HepG2 (cell line): ENCODE measurements around the gene PA2G4. TPM values are rescaled to one million over a fixed set of nuclear protein-coding genes. Genes with fewer than 3 reads are reported as not detected.

Experiments
- ARNTL ChIP-seq: sonication (generic); formaldehyde crosslinking; IDR thresholded peaks from 2 replicates; pipeline ENCODE4 v1.4.0; 2020; ENCODE audit warnings: mild to moderate bottlenecking, missing genetic modification reagents
- FOSL2 ChIP-seq: sonication (generic); formaldehyde crosslinking; IDR thresholded peaks from 2 replicates; pipeline ENCODE4 v1.4.0; 2020; ENCODE audit warnings: missing genetic modification reagents
- GTF2F1 ChIP-seq: fragments of 150-350 bp; IDR thresholded peaks from 2 replicates; pipeline ENCODE4 v1.6.1; 2014; ENCODE audit warnings: low read length
- MYC ChIP-seq: sonication (generic); formaldehyde crosslinking; IDR thresholded peaks from 2 replicates; pipeline ENCODE4 v1.9.0; 2021; ENCODE audit warnings: missing genetic modification reagents, borderline replicate concordance
- NFIC ChIP-seq: IDR thresholded peaks from 2 replicates; pipeline ENCODE4 v1.6.1; 2012; ENCODE audit warnings: mild to moderate bottlenecking, low read length, inconsistent platforms
- RBM39 ChIP-seq: fragments of 200-400 bp; formaldehyde crosslinking; IDR thresholded peaks from one replicate; pipeline ENCODE4 v1.6.1; 2018; ENCODE audit warnings: antibody characterized with exemption, mild to moderate bottlenecking, low read depth, low read length; ENCODE audit not compliant: poor library complexity, severe bottlenecking
- RCOR2 ChIP-seq: IDR thresholded peaks from 2 replicates; pipeline ENCODE4 v1.6.1; 2016; ENCODE audit warnings: missing biosample characterization, missing genetic modification reagents
- RNF2 ChIP-seq: fragments of 450-650 bp; conservative IDR thresholded peaks from 2 replicates; pipeline ENCODE4 v1.6.1; 2016; ENCODE audit warnings: low read depth
- SRY ChIP-seq: sonication (generic); formaldehyde crosslinking; IDR thresholded peaks from 2 replicates; pipeline ENCODE4 v1.8.0; 2022; ENCODE audit warnings: mild to moderate bottlenecking, missing genetic modification reagents
- ZBTB7A ChIP-seq: sonication (generic); formaldehyde crosslinking; IDR thresholded peaks from 2 replicates; pipeline ENCODE4 v1.8.0; 2022; ENCODE audit warnings: mild to moderate bottlenecking, missing genetic modification reagents
- ZNF225 ChIP-seq: sonication (generic); formaldehyde crosslinking; IDR thresholded peaks from 2 replicates; pipeline ENCODE4 v1.4.0; 2020; ENCODE audit warnings: mild to moderate bottlenecking, missing genetic modification reagents
- ZNF230 ChIP-seq: sonication (generic); formaldehyde crosslinking; IDR thresholded peaks from 2 replicates; pipeline ENCODE4 v1.4.0; 2020; ENCODE audit warnings: mild to moderate bottlenecking, missing genetic modification reagents
- ZNF484 ChIP-seq: sonication (generic); formaldehyde crosslinking; IDR thresholded peaks from 2 replicates; pipeline ENCODE4 v1.5.1; 2020; ENCODE audit warnings: mild to moderate bottlenecking, low read depth, missing genetic modification reagents, borderline replicate concordance
- ZNF75D ChIP-seq: sonication (generic); formaldehyde crosslinking; IDR thresholded peaks from 2 replicates; pipeline ENCODE4 v1.8.1; 2023; ENCODE audit warnings: missing genetic modification reagents, mild to moderate bottlenecking, borderline replicate concordance
- ZNF792 ChIP-seq: IDR thresholded peaks from 2 replicates; pipeline ENCODE4 v1.6.1; 2016
- polyA plus RNA-seq, 8 experiments: library from polyadenylated mRNA; depleted of rRNA in 3 of 8; stranded (reverse) in 7 of 8; unstranded in 1 of 8; fragments of >200 nt; fragmentation: Illumina TruSeq in 4 of 8; extraction: Trizol in 4 of 8; gene quantifications; 2 replicates each; pipeline versions ENCODE4 v1.2.1 to v1.2.3, GENCODE V29; 2011 to 2016; ENCODE audit warnings: low read depth in 4 of 8, missing spikeins in 1 of 8, mixed read lengths in 1 of 8; ENCODE audit not compliant: insufficient read depth in 1 of 8
- total RNA-seq, 5 experiments: library from RNA; depleted of rRNA; stranded (reverse); fragments of >200 nt; fragmentation: Illumina TruSeq; extraction: Trizol; gene quantifications; 2 replicates each; pipeline ENCODE4 v1.2.3, GENCODE V29; 2016; ENCODE audit warnings: low read depth in 1 of 5
- TF ChIP-seq, protein P1 (sequence below): sonication (generic); formaldehyde crosslinking; conservative IDR thresholded peaks from 2 replicates; pipeline ENCODE4 v1.4.0; 2020; ENCODE audit warnings: missing genetic modification reagents
- TF ChIP-seq, protein P2 (sequence below): sonication (generic); formaldehyde crosslinking; IDR thresholded peaks from 2 replicates; pipeline ENCODE4 v1.8.1; 2023; ENCODE audit warnings: mild to moderate bottlenecking, missing genetic modification reagents
- TF ChIP-seq, protein P3 (sequence below): IDR thresholded peaks from 2 replicates; pipeline ENCODE4 v1.6.1; 2016; ENCODE audit warnings: low read depth, borderline replicate concordance
- TF ChIP-seq, protein P4 (sequence below), 2 experiments: IDR thresholded peaks; 2 replicates each; pipeline ENCODE4 v1.6.1; 2011 to 2012; ENCODE audit warnings: low read length in 2 of 2, borderline replicate concordance in 1 of 2, low read depth in 1 of 2, mild to moderate bottlenecking in 1 of 2, moderate library complexity in 1 of 2
- TF ChIP-seq, protein P5 (sequence below): sonication (generic); formaldehyde crosslinking; IDR thresholded peaks from 2 replicates; pipeline ENCODE4 v1.5.1; 2020; ENCODE audit warnings: missing genetic modification reagents, mild to moderate bottlenecking, borderline replicate concordance

The PA2G4 gene
- total and polyA plus RNA-seq, 2 of the 13 experiments (the other 11 are each of a cell fraction or from before 2014, with no cell fraction given), result 147 to 240 TPM

DNA sequence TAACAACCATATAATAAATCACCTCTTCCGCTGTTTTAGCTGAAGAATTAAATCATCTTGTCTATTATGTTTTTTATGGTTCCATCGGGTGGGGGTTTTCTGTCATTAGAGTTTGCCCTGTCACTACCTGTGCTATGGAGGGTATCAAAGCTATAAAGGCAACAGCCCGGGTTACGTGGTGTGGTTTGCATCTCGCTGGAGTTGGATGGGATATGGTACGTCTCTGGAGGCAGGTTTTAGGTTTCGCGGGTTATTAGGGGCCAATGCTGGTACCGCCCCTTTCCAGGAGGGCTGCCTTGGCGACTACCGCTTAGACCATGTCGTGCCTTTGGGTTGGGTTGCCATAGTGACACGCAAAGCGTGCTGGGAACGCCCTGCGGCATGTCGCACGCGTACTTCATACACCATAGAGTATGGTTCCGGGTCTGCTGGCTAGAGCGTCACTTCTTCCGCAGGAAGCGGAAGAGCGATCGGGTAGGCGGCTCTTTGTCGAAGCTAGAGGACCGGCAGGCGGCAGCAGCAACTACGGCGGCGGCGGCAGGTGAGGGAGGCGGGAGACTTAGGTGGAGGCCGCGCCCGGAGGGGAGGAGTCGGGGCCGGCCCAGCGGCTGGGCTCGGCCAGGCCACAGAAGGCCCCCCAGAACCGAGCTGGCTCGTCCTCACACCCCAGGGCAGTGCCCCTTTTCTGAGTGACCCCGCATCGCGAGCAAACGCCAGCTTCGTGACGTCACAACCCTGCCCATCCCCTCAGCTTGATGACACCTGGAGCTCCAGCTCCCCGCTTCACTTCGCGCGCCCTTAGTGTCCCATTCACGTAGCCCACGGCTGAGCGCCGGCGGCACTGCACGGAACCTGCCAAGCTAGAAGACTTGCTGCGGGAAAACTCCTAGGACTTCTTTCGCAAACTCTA lies 13.7 kb downstream of the PA2G4 start, which contains the start of gene ZC3H10 (continued):
- TF ChIP-seq, protein P1, sequence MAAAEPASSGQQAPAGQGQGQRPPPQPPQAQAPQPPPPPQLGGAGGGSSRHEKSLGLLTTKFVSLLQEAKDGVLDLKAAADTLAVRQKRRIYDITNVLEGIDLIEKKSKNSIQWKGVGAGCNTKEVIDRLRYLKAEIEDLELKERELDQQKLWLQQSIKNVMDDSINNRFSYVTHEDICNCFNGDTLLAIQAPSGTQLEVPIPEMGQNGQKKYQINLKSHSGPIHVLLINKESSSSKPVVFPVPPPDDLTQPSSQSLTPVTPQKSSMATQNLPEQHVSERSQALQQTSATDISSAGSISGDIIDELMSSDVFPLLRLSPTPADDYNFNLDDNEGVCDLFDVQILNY (CRISPR knock-in tag), result peak; percentile 18; the same call in 1 of the 2 replicates
- TF ChIP-seq ZNF225 (no peak), ARNTL (CRISPR knock-in tag) (peak; percentile 63; the same call in 1 of the 2 replicates), NFIC (no peak), GTF2F1 (no peak), ZBTB7A (CRISPR knock-in tag) (no peak), SRY (CRISPR knock-in tag) (peak; percentile 79; the same call in 1 of the 2 replicates), ZNF484 (CRISPR knock-in tag) (no peak), ZNF75D (no peak), ZNF792 (CRISPR knock-in tag) (peak; percentile 83), RBM39 (peak; percentile 84), RNF2 (no peak), ZNF230 (CRISPR knock-in tag) (no peak; the same call in 1 of the 2 replicates), MYC (CRISPR knock-in tag) (peak; percentile 93), FOSL2 (CRISPR knock-in tag) (peak; percentile 65), RCOR2 (CRISPR knock-in tag) (no peak)
- TF ChIP-seq, protein P2, sequence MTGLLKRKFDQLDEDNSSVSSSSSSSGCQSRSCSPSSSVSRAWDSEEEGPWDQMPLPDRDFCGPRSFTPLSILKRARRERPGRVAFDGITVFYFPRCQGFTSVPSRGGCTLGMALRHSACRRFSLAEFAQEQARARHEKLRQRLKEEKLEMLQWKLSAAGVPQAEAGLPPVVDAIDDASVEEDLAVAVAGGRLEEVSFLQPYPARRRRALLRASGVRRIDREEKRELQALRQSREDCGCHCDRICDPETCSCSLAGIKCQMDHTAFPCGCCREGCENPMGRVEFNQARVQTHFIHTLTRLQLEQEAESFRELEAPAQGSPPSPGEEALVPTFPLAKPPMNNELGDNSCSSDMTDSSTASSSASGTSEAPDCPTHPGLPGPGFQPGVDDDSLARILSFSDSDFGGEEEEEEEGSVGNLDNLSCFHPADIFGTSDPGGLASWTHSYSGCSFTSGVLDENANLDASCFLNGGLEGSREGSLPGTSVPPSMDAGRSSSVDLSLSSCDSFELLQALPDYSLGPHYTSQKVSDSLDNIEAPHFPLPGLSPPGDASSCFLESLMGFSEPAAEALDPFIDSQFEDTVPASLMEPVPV, result peak; percentile 95
- TF ChIP-seq, protein P3, sequence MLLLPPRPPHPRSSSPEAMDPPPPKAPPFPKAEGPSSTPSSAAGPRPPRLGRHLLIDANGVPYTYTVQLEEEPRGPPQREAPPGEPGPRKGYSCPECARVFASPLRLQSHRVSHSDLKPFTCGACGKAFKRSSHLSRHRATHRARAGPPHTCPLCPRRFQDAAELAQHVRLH, result peak; percentile 89; the same call in 1 of the 2 replicates
- TF ChIP-seq, protein P4, sequence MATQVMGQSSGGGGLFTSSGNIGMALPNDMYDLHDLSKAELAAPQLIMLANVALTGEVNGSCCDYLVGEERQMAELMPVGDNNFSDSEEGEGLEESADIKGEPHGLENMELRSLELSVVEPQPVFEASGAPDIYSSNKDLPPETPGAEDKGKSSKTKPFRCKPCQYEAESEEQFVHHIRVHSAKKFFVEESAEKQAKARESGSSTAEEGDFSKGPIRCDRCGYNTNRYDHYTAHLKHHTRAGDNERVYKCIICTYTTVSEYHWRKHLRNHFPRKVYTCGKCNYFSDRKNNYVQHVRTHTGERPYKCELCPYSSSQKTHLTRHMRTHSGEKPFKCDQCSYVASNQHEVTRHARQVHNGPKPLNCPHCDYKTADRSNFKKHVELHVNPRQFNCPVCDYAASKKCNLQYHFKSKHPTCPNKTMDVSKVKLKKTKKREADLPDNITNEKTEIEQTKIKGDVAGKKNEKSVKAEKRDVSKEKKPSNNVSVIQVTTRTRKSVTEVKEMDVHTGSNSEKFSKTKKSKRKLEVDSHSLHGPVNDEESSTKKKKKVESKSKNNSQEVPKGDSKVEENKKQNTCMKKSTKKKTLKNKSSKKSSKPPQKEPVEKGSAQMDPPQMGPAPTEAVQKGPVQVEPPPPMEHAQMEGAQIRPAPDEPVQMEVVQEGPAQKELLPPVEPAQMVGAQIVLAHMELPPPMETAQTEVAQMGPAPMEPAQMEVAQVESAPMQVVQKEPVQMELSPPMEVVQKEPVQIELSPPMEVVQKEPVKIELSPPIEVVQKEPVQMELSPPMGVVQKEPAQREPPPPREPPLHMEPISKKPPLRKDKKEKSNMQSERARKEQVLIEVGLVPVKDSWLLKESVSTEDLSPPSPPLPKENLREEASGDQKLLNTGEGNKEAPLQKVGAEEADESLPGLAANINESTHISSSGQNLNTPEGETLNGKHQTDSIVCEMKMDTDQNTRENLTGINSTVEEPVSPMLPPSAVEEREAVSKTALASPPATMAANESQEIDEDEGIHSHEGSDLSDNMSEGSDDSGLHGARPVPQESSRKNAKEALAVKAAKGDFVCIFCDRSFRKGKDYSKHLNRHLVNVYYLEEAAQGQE (IDR thresholded peaks at IDR 0.05; ENCODE audit: borderline replicate concordance in 1 of 2, low read depth in 1 of 2, low read length in 2 of 2), result 0 out of 4 replicates have a peak, but pooled peaks of 1 of the 2 experiments have one; percentile 50
- TF ChIP-seq, protein P5, sequence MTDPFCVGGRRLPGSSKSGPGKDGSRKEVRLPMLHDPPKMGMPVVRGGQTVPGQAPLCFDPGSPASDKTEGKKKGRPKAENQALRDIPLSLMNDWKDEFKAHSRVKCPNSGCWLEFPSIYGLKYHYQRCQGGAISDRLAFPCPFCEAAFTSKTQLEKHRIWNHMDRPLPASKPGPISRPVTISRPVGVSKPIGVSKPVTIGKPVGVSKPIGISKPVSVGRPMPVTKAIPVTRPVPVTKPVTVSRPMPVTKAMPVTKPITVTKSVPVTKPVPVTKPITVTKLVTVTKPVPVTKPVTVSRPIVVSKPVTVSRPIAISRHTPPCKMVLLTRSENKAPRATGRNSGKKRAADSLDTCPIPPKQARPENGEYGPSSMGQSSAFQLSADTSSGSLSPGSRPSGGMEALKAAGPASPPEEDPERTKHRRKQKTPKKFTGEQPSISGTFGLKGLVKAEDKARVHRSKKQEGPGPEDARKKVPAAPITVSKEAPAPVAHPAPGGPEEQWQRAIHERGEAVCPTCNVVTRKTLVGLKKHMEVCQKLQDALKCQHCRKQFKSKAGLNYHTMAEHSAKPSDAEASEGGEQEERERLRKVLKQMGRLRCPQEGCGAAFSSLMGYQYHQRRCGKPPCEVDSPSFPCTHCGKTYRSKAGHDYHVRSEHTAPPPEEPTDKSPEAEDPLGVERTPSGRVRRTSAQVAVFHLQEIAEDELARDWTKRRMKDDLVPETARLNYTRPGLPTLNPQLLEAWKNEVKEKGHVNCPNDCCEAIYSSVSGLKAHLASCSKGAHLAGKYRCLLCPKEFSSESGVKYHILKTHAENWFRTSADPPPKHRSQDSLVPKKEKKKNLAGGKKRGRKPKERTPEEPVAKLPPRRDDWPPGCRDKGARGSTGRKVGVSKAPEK, result no peak
